ENCODE data around the gene C5orf63.
A peak's percentile ranks its signal among the peaks of the same experiment; 100 is the strongest.
"Not testable (repeated sequence)": the region's sequence is repeated elsewhere in the genome, so short reads cannot be mapped to it uniquely, and the experiment has no call there.

C5orf63 gene

DNA sequence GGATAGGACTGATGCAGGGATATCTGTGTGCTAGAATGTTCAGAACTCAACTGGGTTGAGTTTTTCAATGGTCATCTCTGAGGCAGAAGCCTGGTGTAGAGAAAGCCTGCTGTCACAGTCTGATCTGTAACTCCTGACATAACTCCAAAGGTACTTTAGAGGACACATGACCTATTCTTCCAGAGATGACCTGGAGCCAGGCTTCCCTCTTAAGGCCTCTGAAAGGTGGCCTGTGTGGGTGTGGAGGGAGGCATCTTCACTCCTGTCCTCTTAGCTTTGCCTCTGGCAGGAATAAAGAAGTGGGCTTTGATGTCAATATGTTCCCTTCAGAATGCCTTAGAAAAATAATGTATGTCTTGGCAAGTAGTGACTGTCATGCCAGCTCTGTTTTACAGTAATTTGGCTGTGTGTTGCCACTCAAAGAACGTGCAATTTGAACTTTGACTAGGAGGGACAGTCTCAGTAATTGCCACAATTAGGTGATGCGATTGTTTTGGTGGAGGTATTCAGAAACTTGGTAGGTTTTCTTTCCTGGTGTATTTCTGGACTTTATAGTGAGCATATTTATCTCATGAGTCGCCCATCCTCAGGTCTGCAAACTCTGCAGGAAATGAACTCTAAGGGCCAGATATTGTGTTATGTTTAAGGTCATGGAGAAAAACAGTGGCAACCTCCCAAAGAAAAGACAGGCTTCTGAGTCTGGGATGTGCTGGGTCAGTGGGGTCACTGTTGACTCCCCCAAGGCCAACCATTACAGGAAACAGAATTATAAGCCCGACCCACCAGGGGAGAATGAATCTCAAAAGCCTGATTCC, 3.2 kb upstream of the C5orf63 start:
- DNase-seq (ENCODE audit: low spot score) (no peak), FAIRE-seq (no peak)

DNA sequence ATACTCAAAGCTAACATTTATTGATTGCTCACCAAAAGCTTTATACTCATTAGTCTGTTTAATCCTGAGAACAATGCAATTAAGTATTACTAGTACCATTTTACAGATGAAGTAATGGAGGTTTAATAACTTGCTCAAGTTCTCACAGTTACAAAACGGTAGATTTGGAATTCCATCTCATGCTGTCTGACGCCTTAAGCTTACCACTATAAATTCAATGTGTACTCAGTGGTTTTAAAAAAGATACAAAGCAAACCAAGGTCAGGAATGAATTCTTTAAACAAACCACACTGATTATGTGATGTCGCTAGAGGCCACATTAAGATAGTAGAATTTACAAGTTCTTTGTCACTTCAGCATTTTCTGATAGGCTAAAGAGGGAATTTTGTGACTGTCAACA, 1.2 kb upstream of the C5orf63 start:
- FAIRE-seq: no peak
- DNase-seq (ENCODE audit: low spot score): no peak

DNA sequence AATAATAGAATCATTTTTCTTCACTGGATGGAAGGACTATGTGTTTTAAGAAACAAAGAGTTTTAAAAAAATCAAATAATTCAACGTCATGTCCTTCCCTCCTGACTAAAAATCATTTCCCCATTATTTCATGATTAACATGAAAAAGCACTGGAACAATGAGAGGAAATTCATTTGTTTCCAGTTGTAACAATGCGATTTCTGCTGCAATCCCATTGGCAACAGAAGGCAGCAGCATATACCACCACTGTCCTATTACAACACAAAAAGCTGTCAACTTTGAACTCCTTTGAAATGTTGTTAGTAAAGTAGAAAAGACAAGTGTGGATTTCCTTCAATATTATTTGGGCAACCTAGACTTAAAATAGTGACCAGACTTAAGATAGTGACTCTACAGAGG, 3.1 kb downstream of the C5orf63 start:
- no peak for FAIRE-seq
- DNase-seq (ENCODE audit: low spot score): no peak

DNA sequence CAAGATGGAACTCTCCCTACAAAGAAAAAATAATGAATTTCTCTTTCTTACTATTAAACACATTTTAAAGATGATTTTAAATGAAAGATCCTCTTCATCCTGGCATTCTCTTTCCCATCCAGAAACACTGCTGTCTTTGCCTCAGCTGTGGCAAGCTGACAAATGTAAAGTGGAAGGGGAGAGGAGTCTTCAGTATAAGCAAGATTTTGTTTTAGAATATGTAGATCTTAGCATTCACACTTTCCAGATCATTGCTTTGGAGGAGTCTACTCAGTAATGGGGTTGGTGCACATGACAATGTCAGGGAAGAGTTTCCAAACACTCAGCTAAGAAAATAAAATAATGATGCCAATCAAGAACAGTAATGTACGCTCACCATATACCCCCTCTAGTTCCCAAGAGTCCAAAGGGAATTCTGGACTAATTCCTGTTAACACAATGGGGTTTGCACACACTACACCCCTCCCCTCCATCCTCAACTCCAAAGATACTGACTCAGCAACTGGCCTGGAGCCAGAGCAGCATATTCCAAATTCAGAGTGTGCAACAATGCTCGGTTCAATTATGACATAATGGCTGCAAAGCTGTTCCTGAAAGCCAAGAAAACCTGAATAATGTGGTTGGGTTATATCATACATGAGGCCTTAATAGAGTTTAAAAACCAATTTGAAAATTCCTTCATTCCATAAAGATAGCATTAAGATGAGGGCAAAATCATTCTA, 4.6 kb downstream of the C5orf63 start:
- FAIRE-seq (no peak), DNase-seq (ENCODE audit: low spot score) (peak; percentile 62)

DNA sequence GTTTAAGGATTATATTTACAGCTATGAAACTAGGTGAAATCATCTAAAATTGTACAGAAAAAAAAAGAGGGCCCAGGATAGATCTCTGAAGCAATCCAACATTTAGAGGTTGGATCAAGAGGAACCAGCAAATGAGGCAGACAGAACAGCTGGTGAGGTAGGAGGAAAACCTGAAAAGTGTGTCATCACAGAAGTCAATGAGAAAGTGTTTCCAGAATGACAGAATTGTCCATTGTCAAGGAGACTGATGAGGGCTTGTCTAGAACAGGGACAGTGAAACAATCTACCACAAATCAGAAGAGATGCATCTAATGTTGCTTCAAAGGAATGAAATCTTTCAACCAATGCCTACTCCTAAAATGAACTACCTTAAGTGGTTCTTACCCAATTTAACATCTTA, 6.6 kb downstream of the C5orf63 start:
- DNase-seq (ENCODE audit: low spot score): no peak
- no peak for FAIRE-seq

DNA sequence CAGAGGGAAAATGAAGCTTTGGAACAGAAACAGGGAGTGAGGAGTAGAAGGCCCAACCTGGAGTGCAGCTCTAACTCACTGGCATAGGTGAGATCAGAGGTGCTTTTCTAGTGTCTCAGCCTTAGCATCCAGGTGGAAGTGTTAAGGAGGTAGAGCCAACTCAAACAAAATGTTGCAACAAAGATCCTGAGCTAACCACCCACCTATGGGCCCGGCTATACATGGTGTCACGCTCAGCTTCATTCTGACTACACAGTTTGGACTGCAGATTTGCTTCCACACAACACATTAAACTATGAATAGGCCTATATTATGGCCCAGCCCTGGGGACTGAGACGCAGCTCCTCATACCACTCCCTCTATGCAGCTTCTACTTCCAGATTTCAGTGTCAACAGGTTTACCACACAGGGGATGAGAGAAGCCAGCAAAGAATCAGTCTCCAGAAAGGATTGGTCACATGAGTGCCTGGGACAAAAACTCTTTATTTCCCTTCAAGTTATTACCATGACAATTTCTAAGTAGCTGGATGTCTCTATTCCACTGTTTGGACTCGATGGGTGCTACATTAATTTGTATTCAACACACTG, 9.0 kb downstream of the C5orf63 start:
- FAIRE-seq (no peak), DNase-seq (ENCODE audit: low spot score) (no peak)

DNA sequence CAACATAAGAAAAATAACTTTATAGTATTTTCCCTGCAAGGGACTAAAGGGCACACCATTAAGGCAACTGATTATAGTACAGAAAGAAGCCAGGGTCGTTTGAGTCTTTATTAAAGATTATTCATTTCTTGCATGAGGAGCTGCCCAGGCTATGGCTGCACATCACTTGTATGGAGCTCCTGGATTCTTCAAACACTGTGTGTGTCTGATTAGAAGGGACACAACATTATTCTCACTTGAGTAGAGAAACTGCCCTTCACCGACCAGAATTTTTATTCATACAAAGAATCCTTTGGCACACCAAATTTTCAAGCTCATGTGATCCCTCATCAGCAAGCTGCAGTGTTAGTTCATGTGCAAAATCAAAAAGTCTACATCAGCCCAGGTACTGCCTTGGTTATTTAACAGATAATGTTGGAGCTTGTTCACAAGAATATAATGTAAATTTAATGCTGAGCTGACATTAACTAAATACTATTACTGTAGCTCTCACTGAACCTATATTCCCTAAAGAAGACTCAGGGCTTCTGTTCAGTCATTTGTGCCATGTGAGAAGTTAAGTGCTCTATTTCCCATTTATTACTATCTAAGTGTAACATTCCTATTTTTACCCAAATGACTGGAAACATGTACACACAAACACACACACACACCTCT, 9.9 kb downstream of the C5orf63 start:
- no peak for DNase-seq (ENCODE audit: low spot score)
- no peak for FAIRE-seq

DNA sequence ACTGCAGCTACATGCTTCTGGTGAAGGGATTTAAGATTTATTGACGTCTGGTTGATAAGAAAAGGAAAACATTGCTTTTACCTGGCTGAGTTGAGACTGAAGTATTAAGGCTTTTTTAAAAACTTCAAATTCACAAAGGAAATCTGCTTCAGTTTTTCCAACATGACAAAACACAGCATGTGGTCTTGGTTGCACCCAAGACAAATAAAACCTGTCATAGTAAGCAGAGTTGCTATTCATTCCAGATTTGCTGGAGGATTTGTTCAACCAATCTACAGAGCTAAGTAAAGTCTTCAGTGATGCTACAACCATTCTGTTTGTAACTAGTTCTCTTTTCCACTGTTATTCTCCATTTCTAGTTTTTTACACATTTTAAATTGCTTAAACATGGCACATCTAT, 11.3 kb downstream of the C5orf63 start:
- FAIRE-seq: no peak
- no peak for DNase-seq (ENCODE audit: low spot score)

DNA sequence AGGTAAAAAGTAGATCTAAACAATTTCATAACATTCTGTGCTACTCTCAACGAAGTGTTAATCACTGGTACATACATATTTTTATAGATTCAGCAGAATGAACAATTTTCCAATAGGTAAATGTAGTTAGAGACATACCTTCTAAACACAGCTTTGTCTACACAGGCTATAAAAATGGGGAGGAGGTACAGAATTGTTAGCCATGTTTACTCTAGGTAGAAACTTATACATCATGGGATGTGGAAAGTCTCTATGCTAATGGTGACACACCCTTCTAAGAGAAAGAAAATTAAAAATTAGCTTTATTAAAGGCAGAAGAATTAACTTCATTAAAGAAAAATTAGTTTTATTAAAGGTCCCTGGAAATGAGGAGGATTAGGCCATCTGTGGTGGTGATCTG, 11.8 kb downstream of the C5orf63 start:
- no peak for DNase-seq (ENCODE audit: low spot score)
- no peak for FAIRE-seq

DNA sequence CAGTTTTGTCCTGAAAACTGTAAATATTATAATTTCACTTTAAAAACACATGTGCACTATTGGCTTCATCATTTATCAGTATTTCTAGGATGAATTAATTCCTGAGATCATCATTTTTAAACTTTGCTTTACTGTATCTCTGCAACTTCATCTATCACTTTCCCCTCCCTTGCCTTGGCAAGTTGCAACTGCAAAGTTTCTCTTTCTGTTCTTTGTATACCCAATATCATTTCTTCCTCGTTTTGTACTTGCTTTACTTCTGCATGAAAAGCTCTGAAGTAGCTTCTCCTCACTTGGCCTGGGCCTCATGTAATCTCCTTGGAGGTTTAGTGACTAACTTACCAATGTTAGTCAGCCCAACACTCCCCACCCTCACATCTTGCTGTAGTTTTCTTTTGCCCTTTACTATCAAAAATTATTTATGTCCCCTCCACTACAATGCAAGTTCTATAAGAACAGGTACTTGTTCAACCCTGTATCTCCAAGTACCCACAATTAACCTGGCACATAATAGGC, 12.8 kb downstream of the C5orf63 start:
- FAIRE-seq: no peak

DNA sequence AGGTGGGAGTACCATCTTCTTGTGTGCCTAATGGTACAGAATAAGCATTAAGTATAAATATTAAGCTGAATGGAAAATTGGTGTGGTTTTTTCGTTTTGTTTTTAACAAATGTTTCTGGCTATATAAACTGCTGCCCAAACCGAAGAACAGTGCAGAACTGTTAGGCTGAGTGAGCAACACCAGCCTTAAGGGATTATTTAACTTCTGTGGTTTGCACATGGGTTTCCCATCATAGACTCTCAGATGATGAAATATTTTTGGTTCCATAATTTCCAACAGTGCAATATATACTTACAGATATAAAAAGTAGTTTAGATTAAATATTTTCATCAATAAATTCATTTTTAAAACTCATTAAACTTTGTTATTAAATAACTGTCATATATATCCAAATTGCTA, 16.4 kb downstream of the C5orf63 start:
- DNase-seq (ENCODE audit: low spot score) (no peak), FAIRE-seq (no peak)

More for the DNA sequence above, 12.8 kb downstream of the C5orf63 start:
- DNase-seq (ENCODE audit: low spot score): no peak

DNA sequence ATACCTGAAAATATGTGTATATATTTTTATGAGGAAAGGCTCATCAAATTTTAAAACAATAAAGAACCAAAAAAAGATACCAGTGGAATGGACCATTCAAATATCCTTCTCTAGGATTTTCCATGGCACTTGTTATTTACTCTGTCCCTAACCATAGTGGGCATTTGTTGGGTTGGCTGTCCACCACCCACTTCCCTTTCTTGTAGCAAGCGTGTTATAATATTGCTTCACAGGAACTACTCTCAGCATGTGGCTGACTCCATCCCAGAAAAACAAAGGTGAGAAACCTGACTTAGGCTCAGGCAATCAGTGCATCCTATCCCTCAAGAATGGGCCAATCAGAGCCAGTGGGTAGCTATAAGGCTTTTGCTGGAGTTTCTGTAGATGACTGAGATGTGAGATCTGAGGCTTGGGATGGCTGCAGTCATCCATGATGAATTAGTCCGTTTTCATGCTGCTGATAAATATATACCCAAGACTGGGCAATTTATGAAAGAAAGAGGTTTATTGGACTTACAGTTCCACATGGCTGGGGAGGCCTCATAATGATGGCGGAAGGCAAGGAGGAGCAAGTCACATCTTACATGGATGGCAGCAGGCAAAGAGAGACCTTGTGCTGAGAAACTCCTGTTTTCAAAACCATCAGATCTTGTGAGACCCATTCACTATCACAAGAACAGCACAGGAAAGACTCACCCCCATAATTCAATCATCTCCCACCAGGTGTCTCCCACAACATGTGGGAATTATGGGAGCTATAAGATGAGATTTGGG, 17.2 kb downstream of the C5orf63 start:
- FAIRE-seq (no peak), DNase-seq (ENCODE audit: low spot score) (no peak)

DNA sequence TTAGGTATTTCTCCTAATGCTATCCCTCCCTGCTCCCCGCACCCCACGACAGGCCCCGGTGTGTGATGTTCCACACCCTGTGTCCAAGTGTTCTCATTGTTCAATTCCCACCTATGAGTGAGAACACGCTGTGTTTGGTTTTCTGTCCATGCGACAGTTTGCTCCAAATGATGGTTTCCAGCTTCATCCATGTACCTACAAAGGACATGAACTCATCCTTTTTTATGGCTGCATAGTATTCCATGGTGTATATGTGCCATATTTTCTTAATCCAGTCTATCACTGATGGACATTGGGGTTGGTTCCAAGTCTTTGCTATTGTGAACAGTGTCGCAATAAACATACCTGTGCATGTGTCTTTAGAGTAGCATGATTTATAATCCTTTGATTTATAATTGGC, 19.8 kb downstream of the C5orf63 start:
- not testable (repeated sequence) for DNase-seq (ENCODE audit: low spot score); FAIRE-seq

DNA sequence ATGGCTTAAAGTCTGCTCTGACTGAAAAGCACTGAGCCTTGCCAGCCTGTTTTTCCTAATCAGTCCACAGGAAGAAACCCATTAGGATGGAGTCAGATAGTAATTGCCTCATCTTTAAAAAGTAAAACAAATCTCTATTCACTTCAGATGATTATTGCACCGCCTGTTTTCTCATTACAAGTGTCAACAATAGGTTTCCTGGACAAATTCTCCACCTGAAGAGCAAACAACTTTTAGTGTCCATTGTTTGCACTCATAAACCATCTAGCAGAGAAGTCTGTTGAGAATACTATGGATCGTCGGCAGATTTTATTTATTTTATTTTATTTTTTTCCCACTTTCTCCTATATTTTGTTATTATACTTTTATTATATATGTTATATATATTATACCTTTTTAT, 20.3 kb downstream of the C5orf63 start:
- DNase-seq (ENCODE audit: low spot score): no peak
- no peak for FAIRE-seq

DNA sequence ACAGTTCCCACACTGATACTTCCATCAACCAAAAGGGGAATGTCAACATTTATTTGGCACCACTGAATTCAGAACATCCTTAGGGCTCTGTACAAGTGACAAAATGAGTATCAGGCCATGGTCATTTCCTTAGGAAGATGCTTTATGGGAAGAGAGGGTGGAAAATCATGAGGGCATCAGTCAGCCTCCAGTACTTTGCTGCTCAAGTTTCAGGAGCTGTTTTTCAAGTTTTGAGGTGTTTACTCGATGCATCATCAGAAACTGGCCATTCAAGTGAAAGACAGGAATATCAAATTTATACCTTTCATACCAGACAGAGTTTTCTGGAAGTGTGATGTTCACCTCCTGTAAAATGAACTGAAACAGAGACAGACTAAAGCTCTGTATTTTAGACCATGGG, 21.7 kb downstream of the C5orf63 start:
- FAIRE-seq (no peak), DNase-seq (ENCODE audit: low spot score) (no peak)

DNA sequence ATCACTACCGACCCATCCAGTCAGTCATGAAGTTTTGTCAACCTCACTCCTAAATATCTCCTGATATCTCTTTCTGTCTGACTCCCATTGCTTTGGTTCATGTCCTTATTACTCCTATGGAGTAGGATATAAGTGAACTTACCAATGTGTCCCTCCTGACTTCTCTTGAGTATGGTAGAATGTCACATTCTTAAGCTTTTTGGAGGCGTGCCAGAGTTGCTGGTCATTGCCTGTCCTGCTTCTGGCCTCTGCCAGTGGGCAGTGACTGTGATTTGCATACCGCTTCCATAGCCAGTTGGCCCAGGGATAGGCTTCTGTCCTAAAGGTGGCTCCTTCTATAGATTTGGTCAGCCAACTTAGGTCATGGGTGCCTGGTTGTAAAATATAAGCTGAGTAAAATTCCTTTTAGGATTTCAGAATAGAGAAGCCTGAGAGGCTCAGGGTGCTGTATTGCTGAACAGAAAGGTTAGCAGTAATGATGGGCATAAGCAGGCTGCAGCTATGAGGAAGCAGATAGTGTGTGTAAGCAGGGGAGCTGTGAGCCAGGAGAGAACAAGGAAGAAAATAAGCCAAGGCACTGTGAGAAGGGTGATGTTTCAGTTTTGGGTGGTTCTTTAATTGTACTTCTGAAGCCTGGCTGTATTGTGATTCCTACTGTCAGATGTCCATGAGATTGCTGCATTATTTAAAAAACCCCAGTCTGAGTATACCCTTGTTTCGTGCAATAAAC, 26.8 kb downstream of the C5orf63 start:
- FAIRE-seq (no peak), DNase-seq (ENCODE audit: low spot score) (no peak)

DNA sequence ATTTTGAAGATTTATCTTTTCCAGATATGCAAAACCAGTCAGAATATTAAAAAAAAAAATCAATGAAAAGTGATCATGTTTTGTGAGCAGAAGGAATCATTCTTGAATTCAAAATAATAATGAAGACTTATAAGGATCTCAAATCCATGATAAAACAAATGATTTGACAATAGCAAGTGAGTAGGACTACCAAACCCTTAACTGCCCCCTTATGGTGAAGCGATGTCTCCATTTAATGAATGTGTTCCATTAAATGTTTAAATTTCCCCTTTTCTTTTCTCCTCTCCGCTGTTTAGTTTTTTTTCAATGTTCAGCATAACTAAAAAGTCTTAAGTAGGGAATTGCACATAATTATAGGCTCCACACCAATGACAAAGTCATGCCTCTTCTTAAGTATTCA, 30.7 kb downstream of the C5orf63 start:
- DNase-seq (ENCODE audit: low spot score) (no peak), FAIRE-seq (no peak)

DNA sequence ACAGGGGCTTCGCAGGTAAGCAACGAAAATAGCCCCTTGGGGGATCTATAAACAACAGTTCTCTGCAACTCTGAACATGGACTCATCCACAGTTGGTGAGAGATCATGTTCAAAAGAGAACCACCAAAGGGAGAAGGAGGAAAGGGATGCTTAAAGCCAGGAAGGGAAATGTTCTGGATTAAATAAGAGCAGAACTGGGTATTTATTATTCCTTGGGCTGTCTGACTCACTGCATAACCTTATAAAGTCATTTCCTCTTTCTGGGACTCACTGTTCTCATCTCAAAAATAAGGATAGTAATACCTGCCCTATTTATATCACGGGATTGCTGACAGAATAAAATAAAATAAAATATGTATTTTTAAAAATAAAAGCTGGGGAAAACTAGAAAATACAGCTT, 31.7 kb downstream of the C5orf63 start:
- DNase-seq (ENCODE audit: low spot score) (no peak), FAIRE-seq (no peak)

DNA sequence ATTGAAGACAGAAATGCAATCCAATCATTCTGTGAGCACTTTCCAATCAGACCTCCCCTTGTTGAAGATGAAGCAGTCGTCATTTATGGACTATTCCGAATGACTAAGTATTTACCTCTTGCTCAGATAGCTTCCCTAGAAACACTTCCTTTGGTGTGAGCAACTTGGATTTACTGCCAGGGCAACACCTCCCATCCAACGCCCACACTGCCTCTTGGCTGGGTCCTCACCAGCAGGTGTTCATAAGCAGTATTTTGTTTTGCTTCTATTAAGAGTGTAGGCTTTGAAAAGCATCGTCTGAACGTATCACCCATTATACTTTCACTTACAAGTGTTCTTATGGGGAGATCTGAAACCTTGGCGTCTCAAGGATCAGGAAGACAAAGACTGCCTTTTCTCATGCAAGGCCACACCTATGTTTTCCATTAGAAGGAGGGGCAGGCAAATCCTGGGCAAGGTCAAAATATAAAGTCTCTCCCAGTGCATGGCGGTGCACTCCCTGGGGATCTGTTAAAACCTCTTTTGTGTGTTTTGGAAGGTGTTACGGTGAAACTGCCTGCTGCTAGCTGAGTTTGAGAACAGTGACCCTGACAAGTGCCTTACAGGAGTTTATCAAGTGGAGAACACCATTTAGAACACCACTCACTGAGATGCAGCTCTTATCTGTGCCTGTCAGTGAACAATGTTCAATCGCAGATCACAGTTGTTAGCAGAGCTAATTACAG, 32.3 kb downstream of the C5orf63 start:
- DNase-seq (ENCODE audit: low spot score) (peak; percentile 37), FAIRE-seq (peak; percentile 30)

DNA sequence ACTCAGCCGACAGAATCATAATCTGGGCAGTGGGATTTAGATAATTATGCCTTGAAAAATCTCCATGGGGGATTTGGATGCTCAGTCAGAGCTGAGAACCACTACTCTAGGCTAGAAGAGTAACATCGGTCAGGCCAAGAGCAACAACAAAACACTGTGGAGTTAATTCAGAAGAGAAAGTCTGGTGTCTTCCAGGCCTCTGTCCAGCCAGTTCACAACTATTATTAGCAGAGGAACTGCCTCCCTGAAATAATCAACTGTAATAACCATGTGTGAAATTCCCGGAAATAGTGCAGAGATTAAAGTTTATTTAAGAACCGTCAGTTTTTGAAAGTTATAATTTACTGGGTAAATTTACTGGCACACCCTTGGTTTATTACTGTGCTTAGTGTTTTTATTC, 34.8 kb downstream of the C5orf63 start:
- FAIRE-seq (no peak), DNase-seq (ENCODE audit: low spot score) (no peak)

Data from urothelium cell line (cell line).